ENCODE results near the gene PSMD1.

Gene PSMD1

GRCh38 chr2:231203087-231203486 is 146.4 kb downstream of the PSMD1 start:
- TF ChIP-seq TAF1 (IDR thresholded peaks at IDR 0.05; ENCODE audit: borderline replicate concordance, insufficient read depth, low read length), result no peak
- TF ChIP-seq SIN3A (IDR thresholded peaks at IDR 0.05; ENCODE audit: borderline replicate concordance, insufficient read depth, low read length), result no peak
- no peak for TF ChIP-seq FOXP2 (optimal IDR thresholded peaks at IDR 0.05; ENCODE audit: borderline replicate concordance, extremely low read depth, extremely low read length, insufficient read depth)
- no peak for TF ChIP-seq REST (IDR thresholded peaks at IDR 0.05; ENCODE audit: insufficient read depth in 1 of 2, low read depth in 2 of 2, low read length in 2 of 2)
- no peak for TF ChIP-seq POLR2AphosphoS5 (IDR thresholded peaks at IDR 0.05; ENCODE audit: low read depth, low read length)

GRCh38 chr2:231204146-231204545 is 147.5 kb downstream of the PSMD1 start:
- TF ChIP-seq REST (IDR thresholded peaks at IDR 0.05; ENCODE audit: insufficient read depth in 1 of 2, low read depth in 2 of 2, low read length in 2 of 2) (no peak), FOXP2 (optimal IDR thresholded peaks at IDR 0.05; ENCODE audit: borderline replicate concordance, extremely low read depth, extremely low read length, insufficient read depth) (no peak), SIN3A (IDR thresholded peaks at IDR 0.05; ENCODE audit: borderline replicate concordance, insufficient read depth, low read length) (no peak), POLR2AphosphoS5 (IDR thresholded peaks at IDR 0.05; ENCODE audit: low read depth, low read length) (no peak), TAF1 (IDR thresholded peaks at IDR 0.05; ENCODE audit: borderline replicate concordance, insufficient read depth, low read length) (no peak)

- TF ChIP-seq REST (IDR thresholded peaks at IDR 0.05; ENCODE audit: insufficient read depth in 1 of 2, low read depth in 2 of 2, low read length in 2 of 2), result no peak
- no peak for TF ChIP-seq FOXP2 (optimal IDR thresholded peaks at IDR 0.05; ENCODE audit: borderline replicate concordance, extremely low read depth, extremely low read length, insufficient read depth)
- TF ChIP-seq SIN3A (IDR thresholded peaks at IDR 0.05; ENCODE audit: borderline replicate concordance, insufficient read depth, low read length), result no peak
- TF ChIP-seq POLR2AphosphoS5 (IDR thresholded peaks at IDR 0.05; ENCODE audit: low read depth, low read length), result no peak
- no peak for TF ChIP-seq TAF1 (IDR thresholded peaks at IDR 0.05; ENCODE audit: borderline replicate concordance, insufficient read depth, low read length)
These were observed 147.9 kb downstream of the PSMD1 start for GRCh38 chr2:231204581-231204980.

GRCh38 chr2:231207734-231208133 is 151.1 kb downstream of the PSMD1 start:
- TF ChIP-seq POLR2AphosphoS5 (IDR thresholded peaks at IDR 0.05; ENCODE audit: low read depth, low read length) (no peak), FOXP2 (optimal IDR thresholded peaks at IDR 0.05; ENCODE audit: borderline replicate concordance, extremely low read depth, extremely low read length, insufficient read depth) (no peak)

GRCh38 chr2:231210782-231211181 is 154.1 kb downstream of the PSMD1 start:
- TF ChIP-seq TAF1 (IDR thresholded peaks at IDR 0.05; ENCODE audit: borderline replicate concordance, insufficient read depth, low read length), result no peak
- no peak for TF ChIP-seq FOXP2 (optimal IDR thresholded peaks at IDR 0.05; ENCODE audit: borderline replicate concordance, extremely low read depth, extremely low read length, insufficient read depth)
- TF ChIP-seq REST (IDR thresholded peaks at IDR 0.05; ENCODE audit: insufficient read depth in 1 of 2, low read depth in 2 of 2, low read length in 2 of 2), result no peak
- no peak for TF ChIP-seq POLR2AphosphoS5 (IDR thresholded peaks at IDR 0.05; ENCODE audit: low read depth, low read length)
- no peak for TF ChIP-seq SIN3A (IDR thresholded peaks at IDR 0.05; ENCODE audit: borderline replicate concordance, insufficient read depth, low read length)

Data from PFSK-1 (cell line).